CD4-positive, alpha-beta T cell treated with Interleukin-4 for 1 hour (primary cell): ENCODE results near the gene PROCA1.
"Not testable (repeated sequence)": the region's sequence is repeated elsewhere in the genome, so short reads cannot be mapped to it uniquely, and the experiment has no call there.

ENCODE experiments used
- DNase-seq, 2 donors: peaks; one replicate each; pipeline ENCODE4 v3.0.0-alpha.2; 2020 to 2022

PROCA1 gene

DNA sequence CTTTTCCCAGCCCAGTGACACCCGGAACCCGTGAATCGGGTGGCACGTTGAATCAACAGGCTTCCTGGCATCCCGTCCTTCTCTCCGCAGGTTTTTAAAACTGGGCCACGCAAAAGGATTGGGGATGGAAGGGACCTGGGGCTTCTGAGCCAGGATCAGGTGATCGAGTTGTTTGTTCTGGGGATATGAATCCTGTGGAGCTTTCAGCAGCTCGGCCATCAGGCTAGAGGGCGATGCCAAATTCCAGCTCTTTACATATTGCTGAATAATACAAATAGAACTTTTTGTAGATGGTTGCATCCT lies 49.2 kb downstream of the PROCA1 start:
- DNase-seq, result no peak

DNA sequence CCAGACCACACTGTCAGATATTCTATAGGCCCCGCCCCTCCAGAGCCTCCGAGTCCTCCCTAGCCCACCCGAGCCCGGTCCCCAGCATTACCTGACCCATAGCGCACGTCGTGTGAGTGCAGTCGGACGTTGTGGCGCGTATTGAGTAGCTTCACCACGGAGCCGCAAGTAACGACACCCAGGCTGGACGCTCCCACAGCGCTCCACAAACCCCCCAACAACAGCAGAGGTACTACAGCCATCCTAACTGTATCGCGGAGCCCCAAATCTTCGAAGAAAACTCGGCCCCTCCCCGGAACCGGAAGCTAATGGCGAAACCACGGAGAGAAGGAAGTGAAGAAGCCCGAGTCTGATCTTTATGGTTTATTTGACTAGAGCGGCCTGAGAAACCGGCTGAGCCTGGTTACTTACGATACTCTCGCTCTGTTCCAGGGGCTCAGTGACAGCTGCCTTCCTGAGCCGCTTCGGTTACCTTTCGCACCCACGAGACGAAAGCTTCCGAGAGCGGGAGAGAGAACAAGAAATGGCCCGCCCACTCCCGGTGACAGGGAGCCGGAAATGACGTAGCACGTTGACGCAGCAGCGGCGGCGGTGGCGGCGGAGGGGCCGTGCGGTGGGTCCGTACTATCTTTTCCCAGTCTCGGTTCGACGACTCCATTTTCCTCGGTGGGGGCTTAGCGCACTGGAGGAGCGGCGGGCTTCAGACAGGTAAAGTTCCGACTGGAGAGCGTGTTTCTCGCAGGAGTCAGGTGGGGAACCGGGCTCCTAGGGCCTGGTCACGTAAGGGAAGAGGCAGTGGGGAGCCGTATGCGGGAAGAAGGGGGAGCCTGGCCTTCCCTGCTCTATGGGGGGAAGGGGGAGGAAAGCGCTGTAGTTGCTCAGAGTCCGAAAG lies 49.8 kb downstream of the PROCA1 start, which contains the start of the genes SDF2 and SUPT6H:
Gene SDF2, minus strand, starts transcription at position 272 of the 892 bp plus-strand sequence. Its CDS starts 30 bp downstream, at position 242.
Gene SUPT6H, plus strand, starts transcription at position 571 of the 892 bp plus-strand sequence. CDS start 11,197 bp downstream, outside the sequence.
- DNase-seq, result peak; percentile 92 to 94

DNA sequence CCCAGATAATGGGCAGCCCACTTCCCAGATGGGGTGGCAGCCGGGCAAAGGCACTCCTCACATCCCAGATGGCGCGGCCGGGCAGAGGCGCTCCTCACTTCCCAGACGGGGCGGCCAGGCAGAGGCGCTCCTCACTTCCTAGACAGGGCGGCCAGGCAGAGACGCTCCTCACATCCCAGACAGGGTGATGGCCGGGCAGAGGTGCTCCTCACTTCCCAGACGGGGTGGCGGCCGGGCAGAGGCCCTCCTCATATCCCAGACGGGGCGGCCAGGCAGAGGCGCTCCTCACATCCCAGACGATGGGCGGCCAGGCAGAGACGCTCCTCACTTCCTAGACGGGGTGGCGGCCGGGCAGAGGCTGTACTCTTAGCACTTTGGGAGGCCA lies 52.2 kb downstream of the PROCA1 start:
- DNase-seq, result not testable (repeated sequence)

DNA sequence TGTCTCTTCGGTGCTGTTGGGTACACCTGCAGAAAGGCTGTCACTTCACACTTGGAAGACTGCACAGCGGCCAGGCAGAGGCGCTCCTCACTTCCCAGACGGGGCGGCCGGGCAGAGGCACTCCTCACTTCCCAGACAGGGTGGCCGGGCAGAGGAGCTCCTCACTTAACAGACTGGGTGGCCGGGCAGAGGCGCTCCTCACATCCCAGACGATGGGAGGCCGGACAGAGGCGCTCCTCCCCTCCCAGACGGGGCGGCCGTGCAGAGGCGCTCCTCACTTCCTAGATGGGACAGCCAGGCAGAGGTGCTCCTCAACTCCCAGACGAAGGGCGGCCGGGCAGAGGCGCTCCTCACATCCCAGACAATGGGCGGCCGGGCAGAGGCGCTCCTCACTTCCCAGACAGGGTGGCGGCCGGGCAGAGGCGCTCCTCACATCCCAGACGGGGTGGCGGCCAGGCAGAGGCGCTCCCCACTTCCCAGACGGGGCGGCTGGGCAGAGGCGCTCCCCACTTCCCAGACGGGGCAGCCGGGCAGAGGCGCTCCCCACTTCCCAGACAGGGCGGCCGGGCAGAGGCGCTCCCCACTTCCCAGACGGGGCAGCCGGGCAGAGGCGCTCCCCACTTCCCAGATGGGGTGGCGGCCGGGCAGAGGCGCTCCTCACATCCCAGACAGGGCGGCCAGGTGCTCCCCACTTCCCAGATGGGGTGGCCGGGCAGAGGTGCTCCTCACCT lies 52.8 kb downstream of the PROCA1 start:
- DNase-seq, result not testable (repeated sequence)

DNA sequence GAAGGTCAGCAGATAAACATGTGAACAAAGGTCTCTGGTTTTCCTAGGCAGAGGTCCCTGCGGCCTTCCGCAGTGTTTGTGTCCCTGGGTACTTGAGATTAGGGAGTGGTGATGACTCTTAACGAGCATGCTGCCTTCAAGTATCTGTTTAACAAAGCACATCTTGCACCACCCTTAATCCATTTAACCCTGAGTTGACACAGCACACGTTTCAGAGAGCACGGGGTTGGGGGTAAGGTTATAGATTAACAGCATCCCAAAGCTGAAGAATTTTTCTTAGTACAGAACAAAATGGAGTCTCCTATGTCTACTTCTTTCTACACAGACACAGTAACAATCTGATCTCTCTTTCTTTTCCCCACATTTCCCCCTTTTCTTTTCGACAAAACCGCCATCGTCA lies 53.3 kb downstream of the PROCA1 start:
- DNase-seq, result not testable (repeated sequence)

DNA sequence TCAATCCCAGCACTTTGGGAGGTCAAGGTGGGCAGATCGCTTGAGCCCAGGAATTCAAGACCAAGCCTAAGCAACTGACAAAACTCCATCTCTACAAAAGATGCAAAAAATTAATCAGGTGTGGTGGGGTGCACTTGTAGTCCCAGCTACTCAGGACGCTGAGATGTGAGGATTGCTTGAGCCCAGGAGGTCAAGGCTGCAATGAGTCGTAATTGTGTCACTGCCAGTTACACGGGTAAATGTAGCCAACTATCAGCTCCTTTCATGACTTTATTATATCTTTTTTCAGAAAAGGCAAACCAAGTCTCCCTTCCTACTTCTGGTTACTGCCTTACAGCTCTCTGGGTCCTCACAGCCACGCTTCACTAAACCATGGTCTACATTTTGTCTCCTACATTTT lies 53.9 kb downstream of the PROCA1 start:
- DNase-seq, result no peak

DNA sequence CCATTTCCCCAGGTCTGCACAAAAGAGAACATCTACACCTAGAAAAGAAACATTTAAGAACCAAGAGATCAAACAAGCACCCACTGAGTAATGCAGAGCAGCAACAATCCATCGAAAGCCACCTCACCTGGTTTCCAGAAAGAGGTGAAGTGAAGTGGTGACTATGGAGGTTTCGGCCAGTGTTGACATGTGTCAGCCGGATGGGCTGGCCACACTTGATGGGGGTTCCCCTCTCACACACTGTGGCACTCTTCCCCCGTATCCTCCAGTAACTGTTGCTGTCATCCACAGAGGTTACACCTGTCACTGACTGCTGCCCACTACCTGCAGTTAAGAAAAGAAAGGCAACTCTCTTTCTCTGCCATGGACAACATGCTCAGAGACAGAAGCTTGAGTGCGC lies 56.5 kb downstream of the PROCA1 start:
- DNase-seq, result no peak
